ENCODE measurements around the gene ZBTB1.

DNA sequence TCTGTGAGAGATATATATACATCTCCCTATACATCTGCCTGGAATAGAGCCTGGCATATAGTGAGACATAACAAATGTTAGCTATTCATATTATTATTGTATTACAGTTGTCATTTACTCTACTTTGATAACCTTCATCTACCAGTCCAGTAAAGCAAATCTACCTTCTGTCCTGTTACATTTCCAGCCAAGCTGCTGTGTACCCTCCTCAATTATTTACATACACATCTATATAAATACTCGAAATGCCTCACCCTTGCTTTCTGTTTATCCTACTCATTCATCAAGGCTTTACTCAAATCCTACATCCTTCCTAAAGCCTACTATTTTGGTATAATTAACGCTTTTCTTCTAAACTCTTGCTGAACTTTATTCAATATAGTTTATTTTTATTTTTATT, 8.7 kb downstream of the ZBTB1 start:
- no peak for TF ChIP-seq CTCF (IDR thresholded peaks at IDR 0.05)
- no peak for TF ChIP-seq EZH2 (IDR thresholded peaks at IDR 0.05; ENCODE audit: borderline replicate concordance, insufficient read depth, low read depth, low read length, poor library complexity, severe bottlenecking)

Measured in B cell (primary cell).